SK-N-SH treated with all-trans-retinoic acid at 6 μM for 48 hours (cell line): ENCODE measurements around the gene LILRB5.

ENCODE experiments used
- ATAC-seq: fragments of 200-7000 bp; cut with Tn5 transposase; 3 replicates; pipeline ENCODE4 v1.9.1; 2020; ENCODE audit warnings: mild to moderate bottlenecking, moderate library complexity
- ARNTL ChIP-seq: fragments of 450-650 bp; formaldehyde crosslinking; IDR thresholded peaks from 2 replicates; pipeline ENCODE4 v1.5.0; 2020; ENCODE audit warnings: low read depth, mild to moderate bottlenecking, moderate library complexity, borderline replicate concordance
- BACH2 ChIP-seq: fragments of 250-450 bp; sonication (Bioruptor Pico); IDR thresholded peaks from 2 replicates; pipeline ENCODE4 v1.9.0; 2021; ENCODE audit warnings: mild to moderate bottlenecking, borderline replicate concordance
- CSDC2 ChIP-seq: fragments of 250-450 bp; sonication (Bioruptor Pico); IDR thresholded peaks from 2 replicates; pipeline ENCODE4 v1.5.0; 2020; ENCODE audit warnings: mild to moderate bottlenecking, moderate library complexity
- ESRRG ChIP-seq: fragments of 250-450 bp; sonication (Bioruptor Pico); IDR thresholded peaks from 2 replicates; pipeline ENCODE4 v1.6.1; 2021; ENCODE audit warnings: mild to moderate bottlenecking
- GLIS3 ChIP-seq: fragments of 250-450 bp; sonication (Bioruptor Pico); IDR thresholded peaks from 2 replicates; pipeline ENCODE4 v1.5.0; 2020; ENCODE audit warnings: mild to moderate bottlenecking, moderate library complexity
- ISL1 ChIP-seq: fragments of 250-450 bp; sonication (Bioruptor Pico); IDR thresholded peaks from 2 replicates; pipeline ENCODE4 v2.1.2; 2022; ENCODE audit warnings: mild to moderate bottlenecking, moderate library complexity
- OSR1 ChIP-seq: fragments of 250-450 bp; sonication (Bioruptor Pico); IDR thresholded peaks from 2 replicates; pipeline ENCODE4 v1.8.0; 2022; ENCODE audit warnings: moderate library complexity, mild to moderate bottlenecking, inconsistent platforms
- PPARA ChIP-seq: fragments of 250-450 bp; sonication (Bioruptor Pico); IDR thresholded peaks from 2 replicates; pipeline ENCODE4 v1.5.0; 2020; ENCODE audit warnings: mild to moderate bottlenecking, borderline replicate concordance
- RARB ChIP-seq: fragments of 250-450 bp; sonication (Bioruptor Pico); IDR thresholded peaks from 2 replicates; pipeline ENCODE4 v1.8.0; 2021; ENCODE audit warnings: mild to moderate bottlenecking, moderate library complexity
- SNAI2 ChIP-seq: fragments of 250-450 bp; sonication (Bioruptor Pico); IDR thresholded peaks from 2 replicates; pipeline ENCODE4 v1.5.0; 2020; ENCODE audit warnings: mild to moderate bottlenecking, moderate library complexity
- TCF4 ChIP-seq: fragments of 250-450 bp; sonication (Bioruptor Pico); IDR thresholded peaks from 2 replicates; pipeline ENCODE4 v1.8.0; 2021; ENCODE audit warnings: mild to moderate bottlenecking, moderate library complexity, borderline replicate concordance
- TOX ChIP-seq: fragments of 250-450 bp; sonication (Bioruptor Pico); IDR thresholded peaks from 2 replicates; pipeline ENCODE4 v1.8.0; 2021; ENCODE audit warnings: mild to moderate bottlenecking, moderate library complexity, borderline replicate concordance
- ZC3H10 ChIP-seq: fragments of 250-450 bp; sonication (Bioruptor Pico); IDR thresholded peaks from 2 replicates; pipeline ENCODE4 v1.5.1; 2021; ENCODE audit warnings: mild to moderate bottlenecking, moderate library complexity
- ZFP3 ChIP-seq: fragments of 250-450 bp; sonication (Bioruptor Pico); IDR thresholded peaks from 2 replicates; pipeline ENCODE4 v1.5.0; 2020; ENCODE audit warnings: mild to moderate bottlenecking, moderate library complexity
- ZFP30 ChIP-seq: fragments of 450-650 bp; formaldehyde crosslinking; IDR thresholded peaks from 2 replicates; pipeline ENCODE4 v1.5.0; 2022; ENCODE audit warnings: mild to moderate bottlenecking, moderate library complexity
- ZNF565 ChIP-seq: fragments of 450-650 bp; formaldehyde crosslinking; conservative IDR thresholded peaks from 2 replicates; pipeline ENCODE4 v1.5.0; 2020; ENCODE audit warnings: low read depth, mild to moderate bottlenecking, moderate library complexity
- ZNF8 ChIP-seq: fragments of 450-650 bp; formaldehyde crosslinking; IDR thresholded peaks from 2 replicates; pipeline ENCODE4 v1.5.0; 2020; ENCODE audit warnings: mild to moderate bottlenecking, moderate library complexity
- TF ChIP-seq, protein P1 (sequence below): fragments of 250-450 bp; sonication (Bioruptor Pico); IDR thresholded peaks from 2 replicates; pipeline ENCODE4 v1.8.0; 2020; ENCODE audit warnings: mild to moderate bottlenecking, moderate library complexity, borderline replicate concordance
- TF ChIP-seq, protein P2 (sequence below): fragments of 250-450 bp; sonication (Bioruptor Pico); IDR thresholded peaks from 2 replicates; pipeline ENCODE4 v1.8.0; 2021; ENCODE audit warnings: low read depth, mild to moderate bottlenecking, moderate library complexity, borderline replicate concordance
- TF ChIP-seq, protein P3 (sequence below): fragments of 250-450 bp; sonication (Bioruptor Pico); IDR thresholded peaks from 2 replicates; pipeline ENCODE4 v1.5.1; 2020; ENCODE audit warnings: low read depth, mild to moderate bottlenecking, moderate library complexity
- TF ChIP-seq, protein P4 (sequence below): fragments of 250-450 bp; sonication (Bioruptor Pico); IDR thresholded peaks from 2 replicates; pipeline ENCODE4 v1.5.1; 2021; ENCODE audit warnings: mild to moderate bottlenecking, moderate library complexity
- TF ChIP-seq, protein P5 (sequence below): fragments of 250-450 bp; sonication (Bioruptor Pico); IDR thresholded peaks from 2 replicates; pipeline ENCODE4 v1.5.0; 2020; ENCODE audit warnings: mild to moderate bottlenecking, moderate library complexity

Gene LILRB5

DNA sequence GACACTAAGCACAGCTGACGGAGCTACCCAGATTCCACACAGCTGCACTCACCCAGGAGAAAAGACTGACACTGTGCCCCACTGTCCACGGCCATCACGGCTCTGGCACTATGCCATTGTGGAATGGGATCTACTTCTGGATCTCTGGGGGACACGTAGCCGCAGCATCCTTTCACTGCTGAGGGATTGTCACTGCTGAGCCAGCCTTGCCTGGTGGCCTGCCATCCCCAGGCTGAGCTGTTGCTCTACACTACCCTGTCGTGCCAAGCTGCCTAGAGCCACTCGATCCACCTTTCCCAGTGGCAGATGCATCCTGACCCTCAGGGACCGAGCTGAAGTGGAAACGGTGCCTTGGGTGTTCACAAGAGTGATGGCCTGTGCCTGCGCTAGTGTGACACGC, 5.0 kb upstream of the LILRB5 start:
- TF ChIP-seq, protein P1, sequence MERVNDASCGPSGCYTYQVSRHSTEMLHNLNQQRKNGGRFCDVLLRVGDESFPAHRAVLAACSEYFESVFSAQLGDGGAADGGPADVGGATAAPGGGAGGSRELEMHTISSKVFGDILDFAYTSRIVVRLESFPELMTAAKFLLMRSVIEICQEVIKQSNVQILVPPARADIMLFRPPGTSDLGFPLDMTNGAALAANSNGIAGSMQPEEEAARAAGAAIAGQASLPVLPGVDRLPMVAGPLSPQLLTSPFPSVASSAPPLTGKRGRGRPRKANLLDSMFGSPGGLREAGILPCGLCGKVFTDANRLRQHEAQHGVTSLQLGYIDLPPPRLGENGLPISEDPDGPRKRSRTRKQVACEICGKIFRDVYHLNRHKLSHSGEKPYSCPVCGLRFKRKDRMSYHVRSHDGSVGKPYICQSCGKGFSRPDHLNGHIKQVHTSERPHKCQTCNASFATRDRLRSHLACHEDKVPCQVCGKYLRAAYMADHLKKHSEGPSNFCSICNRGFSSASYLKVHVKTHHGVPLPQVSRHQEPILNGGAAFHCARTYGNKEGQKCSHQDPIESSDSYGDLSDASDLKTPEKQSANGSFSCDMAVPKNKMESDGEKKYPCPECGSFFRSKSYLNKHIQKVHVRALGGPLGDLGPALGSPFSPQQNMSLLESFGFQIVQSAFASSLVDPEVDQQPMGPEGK, result no peak
- TF ChIP-seq BACH2 (no peak), RARB (CRISPR knock-in tag) (no peak), ARNTL (CRISPR knock-in tag) (no peak), PPARA (no peak), ISL1 (CRISPR knock-in tag) (no peak), OSR1 (no peak), GLIS3 (CRISPR knock-in tag) (no peak), ZC3H10 (CRISPR knock-in tag) (no peak), TOX (CRISPR knock-in tag) (no peak), ESRRG (CRISPR knock-in tag) (no peak)
- TF ChIP-seq, protein P2, sequence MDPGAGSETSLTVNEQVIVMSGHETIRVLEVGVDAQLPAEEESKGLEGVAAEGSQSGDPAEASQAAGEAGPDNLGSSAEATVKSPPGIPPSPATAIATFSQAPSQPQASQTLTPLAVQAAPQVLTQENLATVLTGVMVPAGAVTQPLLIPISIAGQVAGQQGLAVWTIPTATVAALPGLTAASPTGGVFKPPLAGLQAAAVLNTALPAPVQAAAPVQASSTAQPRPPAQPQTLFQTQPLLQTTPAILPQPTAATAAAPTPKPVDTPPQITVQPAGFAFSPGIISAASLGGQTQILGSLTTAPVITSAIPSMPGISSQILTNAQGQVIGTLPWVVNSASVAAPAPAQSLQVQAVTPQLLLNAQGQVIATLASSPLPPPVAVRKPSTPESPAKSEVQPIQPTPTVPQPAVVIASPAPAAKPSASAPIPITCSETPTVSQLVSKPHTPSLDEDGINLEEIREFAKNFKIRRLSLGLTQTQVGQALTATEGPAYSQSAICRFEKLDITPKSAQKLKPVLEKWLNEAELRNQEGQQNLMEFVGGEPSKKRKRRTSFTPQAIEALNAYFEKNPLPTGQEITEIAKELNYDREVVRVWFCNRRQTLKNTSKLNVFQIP (CRISPR knock-in tag), result no peak
- TF ChIP-seq, protein P3, sequence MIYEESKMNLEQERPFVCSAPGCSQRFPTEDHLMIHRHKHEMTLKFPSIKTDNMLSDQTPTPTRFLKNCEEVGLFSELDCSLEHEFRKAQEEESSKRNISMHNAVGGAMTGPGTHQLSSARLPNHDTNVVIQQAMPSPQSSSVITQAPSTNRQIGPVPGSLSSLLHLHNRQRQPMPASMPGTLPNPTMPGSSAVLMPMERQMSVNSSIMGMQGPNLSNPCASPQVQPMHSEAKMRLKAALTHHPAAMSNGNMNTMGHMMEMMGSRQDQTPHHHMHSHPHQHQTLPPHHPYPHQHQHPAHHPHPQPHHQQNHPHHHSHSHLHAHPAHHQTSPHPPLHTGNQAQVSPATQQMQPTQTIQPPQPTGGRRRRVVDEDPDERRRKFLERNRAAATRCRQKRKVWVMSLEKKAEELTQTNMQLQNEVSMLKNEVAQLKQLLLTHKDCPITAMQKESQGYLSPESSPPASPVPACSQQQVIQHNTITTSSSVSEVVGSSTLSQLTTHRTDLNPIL (CRISPR knock-in tag), result no peak
- TF ChIP-seq, all 23 proteins: peak for 0
- no peak for ATAC-seq

DNA sequence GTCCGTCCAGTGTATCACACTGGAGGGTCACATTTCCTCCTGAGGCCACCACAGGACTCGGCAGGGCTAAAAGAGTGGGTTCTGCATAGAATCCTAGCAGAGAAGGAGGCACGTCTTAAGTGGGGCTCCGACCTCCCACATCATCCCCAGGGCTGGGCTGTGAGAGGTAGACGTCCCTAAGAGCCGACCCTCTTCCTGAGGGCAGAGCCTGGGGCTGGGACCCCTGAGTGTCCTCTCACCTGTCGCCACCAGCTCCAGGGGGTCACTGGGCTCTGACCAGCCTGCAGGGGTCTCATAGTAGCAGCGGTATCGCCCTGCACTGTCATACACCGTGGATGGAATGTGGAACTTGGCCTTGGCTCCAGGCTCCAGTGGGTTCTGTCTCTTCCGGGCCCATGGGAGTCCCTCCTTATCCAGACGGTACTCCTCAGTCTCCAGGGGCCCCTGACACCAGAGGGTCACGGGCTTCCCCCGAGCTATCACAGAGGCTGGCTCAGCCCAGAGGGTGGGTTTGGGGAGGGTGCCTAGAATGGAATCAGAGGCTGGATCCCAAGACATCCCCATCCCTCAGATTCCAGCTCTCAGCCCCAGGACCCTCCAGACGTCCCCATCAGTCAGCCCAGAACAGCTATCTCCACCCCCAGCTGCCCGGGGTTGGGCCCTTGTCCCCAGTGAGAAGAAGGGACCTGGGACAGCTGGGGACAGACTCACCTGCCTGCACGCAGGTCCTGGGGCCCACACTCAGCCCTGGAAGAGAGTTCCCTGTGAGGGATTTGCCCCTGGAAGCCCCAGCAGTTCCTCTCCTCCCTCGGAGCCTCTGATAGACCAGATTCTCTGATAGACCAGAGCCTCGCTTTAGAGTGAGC, 590 bp downstream of the LILRB5 start:
- TF ChIP-seq ZFP3 (CRISPR knock-in tag) (no peak), TOX (CRISPR knock-in tag) (no peak), ZNF8 (CRISPR knock-in tag) (no peak)
- no peak; the same call in 2 of the 3 replicates for ATAC-seq

DNA sequence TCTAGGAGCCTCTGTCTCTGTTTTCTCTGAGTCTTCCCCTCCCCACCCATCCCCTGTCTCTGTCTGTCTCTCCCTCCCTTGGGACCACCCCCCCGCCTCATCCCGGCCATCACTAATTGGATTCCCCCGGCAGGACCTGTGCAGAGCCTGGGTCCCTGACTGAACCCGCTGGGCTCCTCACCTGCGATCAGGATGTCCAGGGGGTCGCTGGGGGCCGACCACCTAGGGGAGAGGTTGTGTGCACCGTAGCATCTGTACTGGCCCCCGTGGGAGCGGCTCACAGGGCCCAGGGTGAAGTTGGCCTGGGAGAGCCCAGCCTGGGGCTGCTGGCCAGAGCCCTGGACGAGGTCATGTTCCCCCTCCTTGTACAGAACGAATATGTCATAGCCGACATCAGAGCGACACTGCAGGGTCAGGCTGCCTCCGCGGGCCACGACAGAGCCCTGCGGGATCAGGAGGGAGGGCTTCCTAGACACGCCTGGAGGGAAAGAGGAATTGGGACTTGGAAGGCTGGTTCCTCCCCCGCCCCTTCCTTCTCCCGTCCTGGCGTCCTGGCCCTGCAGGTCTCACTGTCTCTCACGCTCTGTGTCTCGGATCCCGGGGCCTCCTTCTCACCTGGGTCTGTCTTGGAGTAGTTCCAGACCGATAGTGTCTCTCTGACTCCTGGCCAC, 1.8 kb downstream of the LILRB5 start:
- ATAC-seq, result no peak

DNA sequence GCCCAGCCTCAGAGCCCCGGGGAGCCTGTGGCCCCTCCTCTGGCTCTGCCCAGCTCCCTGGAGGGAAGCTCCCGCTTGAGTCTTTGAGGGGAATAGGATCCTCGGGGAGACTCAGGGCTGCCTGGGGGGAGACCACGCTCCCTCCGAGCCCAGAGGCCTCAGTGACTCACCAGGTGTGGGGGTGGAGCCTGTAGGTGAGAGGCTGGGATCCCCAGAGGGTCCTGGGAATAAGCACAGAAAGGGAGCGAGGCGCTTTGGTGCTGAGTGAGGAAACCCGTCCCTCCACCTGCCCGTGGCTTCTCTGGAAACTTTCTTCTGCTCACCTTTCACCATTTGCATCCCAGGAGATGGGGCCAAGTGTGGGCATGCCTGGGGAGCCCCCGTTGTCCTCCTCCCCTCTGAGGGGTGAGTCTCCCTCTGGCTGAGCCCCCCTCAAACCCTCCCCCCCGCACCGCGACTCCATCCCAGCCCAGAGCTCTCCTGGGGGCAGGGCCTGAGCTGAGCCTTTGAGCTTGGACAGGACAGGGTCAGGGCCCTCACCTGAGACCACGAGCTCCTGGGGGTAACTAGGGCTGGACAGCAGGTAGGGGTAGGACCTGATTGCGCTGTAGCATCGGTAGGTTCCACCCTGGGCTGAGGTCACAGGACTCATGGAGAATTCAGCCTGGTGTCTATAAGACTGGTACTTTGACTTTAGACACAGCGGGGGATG, 2.7 kb downstream of the LILRB5 start:
- TF ChIP-seq ISL1 (CRISPR knock-in tag) (no peak), ZNF565 (CRISPR knock-in tag) (no peak), TOX (CRISPR knock-in tag) (no peak), ZFP3 (CRISPR knock-in tag) (no peak), BACH2 (no peak), ZFP30 (no peak)
- TF ChIP-seq, protein P3 (CRISPR knock-in tag), result no peak
- TF ChIP-seq, protein P4, sequence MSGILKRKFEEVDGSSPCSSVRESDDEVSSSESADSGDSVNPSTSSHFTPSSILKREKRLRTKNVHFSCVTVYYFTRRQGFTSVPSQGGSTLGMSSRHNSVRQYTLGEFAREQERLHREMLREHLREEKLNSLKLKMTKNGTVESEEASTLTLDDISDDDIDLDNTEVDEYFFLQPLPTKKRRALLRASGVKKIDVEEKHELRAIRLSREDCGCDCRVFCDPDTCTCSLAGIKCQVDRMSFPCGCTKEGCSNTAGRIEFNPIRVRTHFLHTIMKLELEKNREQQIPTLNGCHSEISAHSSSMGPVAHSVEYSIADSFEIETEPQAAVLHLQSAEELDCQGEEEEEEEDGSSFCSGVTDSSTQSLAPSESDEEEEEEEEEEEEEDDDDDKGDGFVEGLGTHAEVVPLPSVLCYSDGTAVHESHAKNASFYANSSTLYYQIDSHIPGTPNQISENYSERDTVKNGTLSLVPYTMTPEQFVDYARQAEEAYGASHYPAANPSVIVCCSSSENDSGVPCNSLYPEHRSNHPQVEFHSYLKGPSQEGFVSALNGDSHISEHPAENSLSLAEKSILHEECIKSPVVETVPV (CRISPR knock-in tag), result no peak
- TF ChIP-seq, protein P1, result no peak
- TF ChIP-seq, protein P5, sequence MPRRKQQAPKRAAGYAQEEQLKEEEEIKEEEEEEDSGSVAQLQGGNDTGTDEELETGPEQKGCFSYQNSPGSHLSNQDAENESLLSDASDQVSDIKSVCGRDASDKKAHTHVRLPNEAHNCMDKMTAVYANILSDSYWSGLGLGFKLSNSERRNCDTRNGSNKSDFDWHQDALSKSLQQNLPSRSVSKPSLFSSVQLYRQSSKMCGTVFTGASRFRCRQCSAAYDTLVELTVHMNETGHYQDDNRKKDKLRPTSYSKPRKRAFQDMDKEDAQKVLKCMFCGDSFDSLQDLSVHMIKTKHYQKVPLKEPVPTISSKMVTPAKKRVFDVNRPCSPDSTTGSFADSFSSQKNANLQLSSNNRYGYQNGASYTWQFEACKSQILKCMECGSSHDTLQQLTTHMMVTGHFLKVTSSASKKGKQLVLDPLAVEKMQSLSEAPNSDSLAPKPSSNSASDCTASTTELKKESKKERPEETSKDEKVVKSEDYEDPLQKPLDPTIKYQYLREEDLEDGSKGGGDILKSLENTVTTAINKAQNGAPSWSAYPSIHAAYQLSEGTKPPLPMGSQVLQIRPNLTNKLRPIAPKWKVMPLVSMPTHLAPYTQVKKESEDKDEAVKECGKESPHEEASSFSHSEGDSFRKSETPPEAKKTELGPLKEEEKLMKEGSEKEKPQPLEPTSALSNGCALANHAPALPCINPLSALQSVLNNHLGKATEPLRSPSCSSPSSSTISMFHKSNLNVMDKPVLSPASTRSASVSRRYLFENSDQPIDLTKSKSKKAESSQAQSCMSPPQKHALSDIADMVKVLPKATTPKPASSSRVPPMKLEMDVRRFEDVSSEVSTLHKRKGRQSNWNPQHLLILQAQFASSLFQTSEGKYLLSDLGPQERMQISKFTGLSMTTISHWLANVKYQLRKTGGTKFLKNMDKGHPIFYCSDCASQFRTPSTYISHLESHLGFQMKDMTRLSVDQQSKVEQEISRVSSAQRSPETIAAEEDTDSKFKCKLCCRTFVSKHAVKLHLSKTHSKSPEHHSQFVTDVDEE (CRISPR knock-in tag), result no peak
- no peak for ATAC-seq

More for the DNA sequence above, 1.8 kb downstream of the LILRB5 start:
- TF ChIP-seq GLIS3 (CRISPR knock-in tag) (no peak), OSR1 (no peak), SNAI2 (CRISPR knock-in tag) (no peak), TCF4 (CRISPR knock-in tag) (no peak), CSDC2 (CRISPR knock-in tag) (no peak)
